Stimulated activated CD4-positive, alpha-beta T cell treated with anti-CD3 and anti-CD28 coated beads, Interleukin-15, amount 100 ng/mL, for 48 hours (primary cell): ENCODE data around the gene KRT4.
A peak's percentile ranks its signal among the peaks of the same experiment; 100 is the strongest.

ENCODE experiments used
- DNase-seq, 2 donors: peaks; one replicate each; pipeline ENCODE4 v3.0.0-alpha.2; 2020; ENCODE audit warnings: low read depth in 2 of 2

The KRT4 gene

DNA sequence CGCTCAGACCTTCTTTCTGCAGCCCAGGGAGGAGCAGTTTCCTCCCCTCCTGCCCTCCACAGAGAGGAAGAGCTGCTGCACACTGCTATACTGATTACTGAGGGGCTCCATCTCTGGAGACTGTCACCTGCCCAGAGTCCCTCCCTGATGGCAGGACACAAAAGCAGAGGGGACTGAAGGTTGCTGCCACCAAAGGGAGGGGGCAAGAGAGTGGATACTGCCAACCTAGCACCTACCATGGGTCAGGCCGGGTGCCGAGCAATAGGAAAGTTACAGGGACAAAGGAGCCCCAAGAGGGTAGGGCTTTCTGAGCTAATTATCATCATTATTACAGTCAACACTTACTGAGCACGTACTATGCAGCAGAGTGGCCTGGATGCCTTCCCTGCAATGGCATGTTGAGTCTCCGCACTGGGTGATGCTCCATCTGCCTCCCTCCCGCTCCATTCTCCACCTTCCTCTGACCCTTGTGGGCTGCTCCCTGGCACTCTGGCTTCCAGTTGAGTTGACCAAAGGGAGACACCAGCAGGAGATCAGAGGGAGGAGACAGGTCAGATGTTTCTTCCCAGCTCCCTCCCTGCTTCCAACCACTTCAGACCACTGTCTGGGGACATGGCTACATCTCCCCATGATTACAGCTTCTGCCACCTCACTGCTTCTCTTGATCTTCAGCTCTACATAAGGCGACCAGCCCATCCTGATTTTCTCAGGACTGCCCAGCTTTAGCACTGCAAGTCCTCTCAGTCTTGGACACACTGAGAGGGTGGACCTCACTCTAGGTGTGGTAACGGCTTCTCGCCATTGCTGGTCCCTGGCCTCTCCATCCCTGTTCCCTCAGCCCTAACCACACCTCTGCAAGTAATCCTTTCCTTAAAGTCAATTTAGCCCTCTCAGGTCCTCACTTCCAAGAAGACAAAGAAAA lies 22.8 kb upstream of the KRT4 start:
- DNase-seq: no peak

DNA sequence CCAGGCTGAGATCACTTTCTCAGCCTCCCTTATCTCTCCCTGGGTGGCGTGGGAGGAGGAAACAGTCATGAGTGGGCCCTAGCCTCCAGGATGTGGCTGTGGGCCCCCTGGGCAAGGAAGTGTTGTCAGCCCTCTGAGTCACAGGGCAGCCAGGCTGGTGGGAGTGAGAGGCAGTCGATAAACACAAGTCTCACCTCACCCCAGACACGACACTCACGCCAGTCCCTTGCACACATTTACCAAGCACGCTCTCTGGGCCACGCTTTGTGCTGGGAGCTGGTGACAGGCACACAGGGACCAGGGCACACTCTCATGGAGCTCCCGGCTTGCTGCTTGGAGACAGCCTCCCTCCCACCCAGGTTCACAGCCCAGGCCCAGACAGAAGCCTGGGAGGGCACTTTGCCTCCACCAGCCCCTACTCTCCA lies 22.1 kb upstream of the KRT4 start:
- peak; percentile 62 to 73 for DNase-seq

DNA sequence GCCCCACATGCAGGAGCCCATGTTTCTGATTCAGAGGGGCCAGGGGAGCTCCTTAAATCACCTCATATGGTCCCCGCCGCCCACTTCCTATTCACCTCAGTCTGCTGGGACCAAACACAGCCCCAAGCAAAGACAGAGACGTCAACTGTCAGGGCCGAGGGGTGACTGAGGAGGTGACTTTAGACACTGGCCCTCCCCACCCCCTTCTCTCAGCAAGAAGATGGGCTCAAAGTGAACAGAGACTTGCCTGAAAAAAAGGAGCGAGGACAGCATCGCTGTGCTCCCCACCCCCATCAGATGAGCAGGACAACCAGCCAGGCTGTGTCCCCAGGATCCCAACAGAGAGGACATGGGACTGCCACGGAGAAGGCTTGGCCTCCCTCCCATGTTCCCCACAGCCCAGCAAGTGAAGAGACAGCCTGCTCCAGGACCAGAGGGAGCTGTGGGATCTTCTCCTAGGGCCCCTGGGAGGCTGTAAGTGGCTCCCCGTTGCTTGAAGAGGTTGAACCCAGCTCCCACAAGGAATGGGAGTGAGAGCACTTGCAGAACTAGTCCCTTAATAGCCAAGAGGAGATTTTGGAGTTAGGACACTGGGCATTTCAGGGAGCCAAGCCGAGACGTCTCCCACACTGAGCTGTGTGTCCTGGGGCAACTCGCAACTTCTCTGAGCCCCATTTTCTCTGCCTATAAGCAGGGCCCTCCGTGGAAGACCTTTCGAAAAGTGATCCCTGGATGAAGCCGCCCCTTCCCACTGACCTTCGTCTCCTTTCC lies 21.5 kb upstream of the KRT4 start:
- no peak for DNase-seq

DNA sequence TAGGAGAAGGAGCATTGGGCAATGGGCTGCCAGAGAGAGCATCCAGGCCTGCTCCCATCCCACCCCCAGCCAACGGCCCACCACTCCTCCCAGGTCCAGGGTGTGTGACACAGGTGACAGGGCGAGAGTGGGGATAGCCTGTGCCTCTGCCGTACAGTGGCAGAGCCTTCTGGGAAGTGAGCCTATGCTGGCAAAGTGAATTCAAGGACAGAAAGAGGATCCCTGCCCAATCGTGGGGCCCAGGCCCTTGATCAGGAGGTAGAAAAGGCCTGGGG lies 20.7 kb upstream of the KRT4 start:
- no peak for DNase-seq

DNA sequence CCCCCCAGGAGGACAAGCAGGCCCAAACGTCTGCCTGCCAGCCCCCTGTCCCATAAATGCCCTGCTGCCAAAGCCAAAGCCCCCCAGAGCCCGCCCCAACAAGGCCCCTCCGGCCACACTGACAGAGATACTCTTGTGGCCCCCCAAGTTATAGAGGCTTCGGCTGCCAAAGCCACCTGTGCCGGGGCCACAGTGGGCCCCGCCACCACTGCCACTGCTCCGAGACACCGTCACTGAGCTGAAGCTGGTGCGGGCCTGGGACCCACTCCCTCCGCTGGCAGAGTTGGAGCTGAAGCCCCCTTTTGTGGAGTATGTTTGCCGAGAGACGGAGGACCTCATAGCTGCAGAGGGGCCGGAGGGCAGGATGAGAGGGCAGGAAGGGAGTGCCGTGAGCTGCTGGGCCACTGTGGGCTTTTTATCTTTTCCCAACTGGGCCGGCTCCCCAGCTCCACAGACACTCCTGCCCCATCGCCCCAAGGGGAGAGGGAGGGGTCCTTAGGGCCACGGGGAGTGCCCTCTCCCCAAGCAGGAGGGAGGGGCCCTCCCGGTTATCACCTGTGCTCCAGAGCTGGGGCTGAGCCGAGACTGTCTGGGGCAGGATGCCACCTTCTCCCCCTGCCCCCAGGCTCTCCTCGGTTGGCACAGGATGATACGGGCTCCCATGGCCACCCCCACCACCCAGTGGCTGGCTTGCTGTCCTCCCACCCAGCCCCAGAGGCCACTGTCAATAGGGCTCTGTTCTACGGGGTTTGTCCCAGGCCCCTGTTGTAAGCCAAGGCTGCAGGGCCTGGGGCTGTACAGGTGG lies 20.2 kb upstream of the KRT4 start, which contains the start of gene KRT79:
Gene KRT79, minus strand, starts transcription at position 390 of the 805 bp plus-strand sequence. Its CDS starts 51 bp downstream, at position 339.
- no peak for DNase-seq

DNA sequence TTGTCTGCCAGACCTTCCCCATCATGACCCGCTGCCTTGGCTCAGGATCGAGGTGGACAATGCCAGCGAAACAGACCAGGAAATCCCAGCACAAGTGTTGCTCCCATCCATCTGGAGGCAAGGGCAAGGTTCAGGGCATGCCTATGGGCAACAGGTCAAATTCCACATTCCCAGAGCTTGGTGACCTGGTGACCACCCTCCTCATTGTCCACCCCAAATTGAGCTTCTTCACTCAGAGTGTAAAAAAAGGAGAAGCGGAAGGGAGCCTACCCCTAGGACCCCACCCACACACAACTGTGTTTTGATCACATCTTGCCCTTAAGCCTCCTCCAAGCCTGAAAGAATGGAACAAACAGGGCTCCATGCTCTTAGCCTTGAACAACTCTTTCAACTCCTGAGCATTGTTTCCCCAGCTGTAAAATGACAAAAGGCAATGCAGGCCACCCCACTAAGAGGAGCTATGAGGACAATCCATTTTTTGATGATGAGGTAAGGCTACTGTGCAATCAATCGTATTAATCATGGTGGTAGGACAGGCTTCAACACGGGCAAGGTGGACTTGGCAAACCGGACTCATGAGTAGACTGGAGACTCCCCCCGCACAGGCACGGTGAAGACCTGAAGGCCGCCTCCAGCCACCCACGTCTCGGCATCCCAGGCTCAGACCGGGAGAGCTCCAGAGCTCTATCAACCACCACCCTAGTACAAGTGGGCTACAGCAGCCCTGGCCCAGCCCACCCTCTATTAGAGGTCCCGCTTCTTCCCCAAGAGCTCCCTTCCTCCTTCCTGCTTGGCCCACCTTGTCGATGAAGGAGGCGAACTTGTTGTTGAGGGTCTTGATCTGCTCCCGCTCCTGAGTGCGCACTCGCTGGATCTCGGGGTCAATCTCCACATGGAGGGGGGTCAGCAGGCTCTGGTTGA lies 19.3 kb upstream of the KRT4 start:
- DNase-seq: no peak

DNA sequence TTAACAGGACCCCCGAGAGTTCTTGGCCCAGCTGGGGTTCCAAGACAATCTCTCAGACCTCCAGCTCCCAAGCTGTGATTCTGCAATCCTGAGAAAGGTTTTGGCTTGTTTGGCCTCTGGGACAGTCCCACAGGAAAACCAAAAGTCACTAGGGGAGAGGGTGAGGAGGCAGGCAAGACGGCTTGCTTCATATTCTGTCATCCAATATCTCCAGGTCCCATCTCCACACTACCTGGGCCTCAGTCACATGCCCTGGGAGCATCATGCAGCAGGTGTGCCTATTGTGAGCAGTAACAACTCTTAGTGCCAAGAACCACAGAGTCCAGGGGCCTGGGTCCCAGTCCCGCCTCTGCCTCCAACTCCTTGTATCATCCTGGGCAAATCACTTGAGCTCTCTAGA lies 18.5 kb upstream of the KRT4 start:
- no peak for DNase-seq

DNA sequence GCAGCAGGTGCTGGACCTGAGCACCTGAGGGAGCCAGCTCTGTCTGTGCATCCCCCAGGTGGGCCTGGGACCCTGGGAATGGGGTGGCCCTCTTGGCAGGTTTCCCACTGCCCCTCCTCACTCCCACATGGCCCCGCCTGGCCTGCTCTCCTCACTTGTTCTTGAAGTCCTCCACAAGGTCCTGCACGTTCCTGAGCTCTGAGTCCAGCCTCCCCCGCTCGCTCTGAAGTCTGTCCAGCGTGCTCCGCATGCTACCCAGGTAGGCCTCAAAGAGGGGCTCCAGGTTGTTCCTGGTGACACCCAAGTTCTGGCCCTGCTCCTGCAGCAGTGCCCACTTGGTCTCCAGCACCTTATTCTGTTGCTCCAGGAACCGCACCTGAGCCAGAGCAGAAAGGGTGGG lies 17.3 kb upstream of the KRT4 start:
- no peak for DNase-seq

DNA sequence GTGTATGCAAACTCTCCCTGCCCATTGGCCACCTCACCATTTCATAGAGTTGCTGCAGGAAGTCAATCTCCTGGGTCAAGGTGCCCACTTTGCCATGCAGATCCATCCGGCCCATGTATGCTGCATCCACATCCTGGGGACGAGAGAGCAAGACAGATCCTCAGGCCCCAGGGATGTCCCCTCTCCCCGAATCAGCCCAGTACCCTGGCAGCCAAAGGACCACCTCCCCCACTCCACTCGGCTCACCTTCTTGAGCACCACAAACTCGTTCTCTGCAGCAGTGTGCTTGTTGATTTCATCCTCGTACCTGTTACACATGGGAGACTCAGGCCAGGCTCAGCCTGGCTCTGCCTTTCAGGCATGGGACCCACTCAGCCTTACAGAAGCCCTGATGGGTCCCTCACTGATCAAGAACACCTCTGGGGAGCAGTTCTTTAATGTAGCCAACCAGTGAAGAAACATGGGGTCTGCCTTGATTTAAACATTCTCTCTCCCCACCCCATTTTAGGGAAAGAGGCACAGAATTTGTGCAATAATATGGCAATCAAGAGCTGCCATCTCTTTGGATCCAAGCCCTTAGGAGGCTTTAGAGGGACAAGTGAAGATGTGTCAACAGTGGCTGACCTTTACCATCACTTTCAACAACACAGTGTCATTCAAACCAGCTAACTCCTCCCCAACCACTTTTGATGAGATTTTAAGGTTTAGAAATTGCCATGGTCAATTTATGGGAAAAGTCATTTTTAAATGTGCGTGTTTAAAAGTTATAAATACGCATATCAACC lies 16.3 kb upstream of the KRT4 start:
- no peak for DNase-seq

DNA sequence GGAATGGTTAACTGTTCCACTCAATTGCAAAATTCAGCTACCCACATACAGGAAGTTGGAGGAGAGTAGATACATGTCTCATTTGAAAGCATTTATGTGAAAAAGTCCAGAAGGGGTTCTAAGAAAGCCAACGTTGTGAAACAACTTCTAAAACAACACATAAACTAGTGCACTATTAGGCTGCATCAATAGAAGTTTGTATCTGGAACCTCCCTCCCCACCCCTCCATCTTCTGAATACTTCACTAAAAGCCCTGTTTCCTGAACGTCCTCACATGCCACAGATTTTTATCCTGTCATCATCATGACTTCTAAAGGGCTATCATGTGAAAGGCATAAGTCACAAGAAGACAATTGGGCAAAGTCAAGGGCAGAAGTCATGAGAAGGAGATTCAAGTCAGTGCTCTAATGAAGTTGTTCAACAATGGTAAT lies 14.7 kb upstream of the KRT4 start:
- no peak for DNase-seq

DNA sequence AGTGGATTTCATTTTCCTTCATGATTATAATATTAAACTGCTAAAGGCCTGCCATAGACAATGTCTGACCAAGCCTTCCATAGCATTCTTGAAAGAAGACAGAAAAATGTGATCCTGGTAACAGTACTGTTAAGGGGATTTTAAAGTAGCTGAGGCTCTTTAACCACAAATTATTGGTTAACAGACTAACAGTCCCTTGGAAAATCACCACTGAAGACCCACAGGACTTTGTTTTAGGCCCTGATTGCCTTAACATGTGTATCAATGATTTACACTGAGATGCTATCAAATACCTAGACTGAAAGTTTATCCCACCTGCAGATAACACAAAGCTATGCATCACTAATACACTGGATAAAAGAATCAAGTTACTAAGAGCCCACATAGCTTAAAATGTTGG lies 14.2 kb upstream of the KRT4 start:
- no peak for DNase-seq

DNA sequence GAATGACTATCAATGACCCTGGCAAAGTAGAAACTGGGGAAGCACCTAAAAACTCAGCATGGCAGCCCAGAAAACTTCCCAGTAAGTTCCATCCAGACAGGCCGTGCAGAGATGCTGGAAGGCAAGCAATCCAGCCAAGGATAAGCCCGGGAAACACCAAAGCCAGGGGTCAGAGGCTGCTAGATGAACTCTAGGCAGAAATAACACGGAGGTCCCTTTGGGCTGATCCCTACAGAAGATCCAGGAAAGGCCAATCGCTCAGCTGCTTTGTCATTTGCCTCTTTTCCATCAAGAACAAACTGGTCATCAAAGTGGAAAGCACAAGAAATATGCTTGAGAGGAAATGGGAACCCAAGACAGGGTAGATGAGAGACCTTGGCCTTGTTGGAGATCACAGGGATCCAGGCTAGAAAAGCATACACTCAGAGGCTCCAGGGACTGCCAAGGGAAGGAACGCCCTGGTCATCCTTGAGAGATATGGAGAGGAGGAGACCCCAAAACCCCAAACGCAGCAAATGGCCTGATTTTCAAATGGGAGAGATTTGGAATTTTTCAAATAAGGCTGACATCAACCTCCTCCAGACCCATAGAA lies 13.7 kb upstream of the KRT4 start:
- no peak for DNase-seq

DNA sequence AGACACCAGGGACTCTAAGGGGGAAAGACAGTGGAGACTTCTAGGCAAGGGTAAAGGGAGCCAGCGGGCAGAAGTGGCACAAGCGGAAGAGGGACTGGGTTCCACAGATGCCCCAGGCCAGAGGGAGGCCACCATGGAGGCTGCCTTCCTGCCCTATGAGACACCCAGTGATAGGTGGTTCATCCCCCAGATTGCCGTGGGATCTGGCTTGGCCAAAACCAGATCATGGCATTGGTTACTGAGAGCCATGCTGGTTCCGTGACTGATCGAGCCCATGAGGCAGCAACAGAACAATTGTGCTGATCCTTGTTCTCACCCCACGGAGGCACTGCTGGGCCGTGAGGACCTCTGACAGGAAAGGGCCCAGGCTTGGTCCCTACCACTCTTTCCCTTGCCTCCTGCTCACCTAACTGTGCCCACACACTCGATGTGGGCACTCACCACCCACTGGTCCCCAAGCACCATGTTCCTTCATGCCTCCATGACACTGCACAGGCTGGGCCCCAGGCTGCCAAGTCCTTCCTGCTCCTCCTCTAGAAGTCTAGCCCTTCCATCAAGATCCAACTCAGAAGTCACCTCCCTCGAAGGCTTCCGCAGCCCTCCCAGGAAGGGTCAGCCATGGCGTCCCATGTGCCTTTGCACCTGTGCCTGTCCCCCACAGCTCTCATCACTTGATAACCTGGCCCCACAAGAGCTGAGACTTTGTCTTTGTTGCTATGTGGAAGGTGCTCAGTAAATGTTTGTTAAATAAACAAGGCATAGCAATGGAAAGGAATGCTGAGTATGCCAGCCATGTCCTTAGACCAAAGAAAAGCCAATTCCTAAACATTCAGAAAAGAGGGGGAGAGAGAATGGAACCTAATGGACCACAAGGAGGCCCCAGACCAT lies 12.9 kb upstream of the KRT4 start:
- DNase-seq: no peak

DNA sequence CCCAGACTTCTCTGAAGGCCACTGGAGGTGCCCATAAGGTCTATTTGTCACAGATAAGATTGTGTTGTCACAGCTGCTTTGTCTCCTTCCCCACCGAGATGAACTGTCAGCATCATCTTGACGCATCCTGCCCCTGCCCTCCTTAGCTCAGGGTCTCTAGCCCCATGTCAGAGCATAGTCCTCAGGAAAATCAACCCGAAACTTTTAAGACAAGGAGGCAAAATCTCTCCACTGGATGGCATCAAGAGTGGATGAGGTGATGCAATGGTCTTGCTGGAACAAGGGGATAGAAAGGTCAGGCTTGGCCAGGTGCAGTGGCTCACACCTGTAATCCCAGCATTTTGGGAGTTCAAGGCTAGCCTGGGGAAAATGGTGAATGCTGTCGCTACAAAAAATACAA lies 12.0 kb upstream of the KRT4 start:
- no peak for DNase-seq

DNA sequence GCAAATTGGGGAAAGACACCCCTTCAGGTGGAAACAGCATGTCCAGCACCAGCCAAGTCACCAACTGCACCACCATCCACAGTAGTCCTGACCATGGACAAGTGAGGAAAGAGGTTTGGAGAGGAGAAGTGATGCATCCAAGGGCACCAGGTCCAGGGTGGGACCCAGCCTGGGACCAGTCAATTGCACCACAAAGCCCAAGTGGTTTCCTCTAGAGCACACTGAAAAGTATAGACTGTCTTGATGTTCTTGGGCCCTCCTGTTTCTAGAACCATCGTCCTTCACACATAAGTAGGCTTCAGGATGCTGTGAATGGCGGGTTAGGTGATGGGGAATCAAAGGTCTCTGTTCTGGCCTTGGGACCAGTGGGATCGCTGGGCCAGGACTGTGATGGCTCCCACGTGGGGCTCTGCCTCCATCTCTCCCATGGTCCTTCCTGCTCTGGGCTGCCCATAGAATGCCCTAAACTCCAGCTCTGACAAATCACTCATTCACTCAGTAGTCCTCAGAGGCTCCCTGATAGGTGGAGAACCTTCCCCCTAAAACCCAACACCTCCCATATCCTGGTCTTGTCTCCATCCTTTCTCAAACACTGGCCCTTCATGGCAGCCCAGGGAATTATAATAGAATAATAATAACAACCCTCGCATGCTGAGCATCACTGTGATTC lies 11.0 kb upstream of the KRT4 start:
- no peak for DNase-seq

DNA sequence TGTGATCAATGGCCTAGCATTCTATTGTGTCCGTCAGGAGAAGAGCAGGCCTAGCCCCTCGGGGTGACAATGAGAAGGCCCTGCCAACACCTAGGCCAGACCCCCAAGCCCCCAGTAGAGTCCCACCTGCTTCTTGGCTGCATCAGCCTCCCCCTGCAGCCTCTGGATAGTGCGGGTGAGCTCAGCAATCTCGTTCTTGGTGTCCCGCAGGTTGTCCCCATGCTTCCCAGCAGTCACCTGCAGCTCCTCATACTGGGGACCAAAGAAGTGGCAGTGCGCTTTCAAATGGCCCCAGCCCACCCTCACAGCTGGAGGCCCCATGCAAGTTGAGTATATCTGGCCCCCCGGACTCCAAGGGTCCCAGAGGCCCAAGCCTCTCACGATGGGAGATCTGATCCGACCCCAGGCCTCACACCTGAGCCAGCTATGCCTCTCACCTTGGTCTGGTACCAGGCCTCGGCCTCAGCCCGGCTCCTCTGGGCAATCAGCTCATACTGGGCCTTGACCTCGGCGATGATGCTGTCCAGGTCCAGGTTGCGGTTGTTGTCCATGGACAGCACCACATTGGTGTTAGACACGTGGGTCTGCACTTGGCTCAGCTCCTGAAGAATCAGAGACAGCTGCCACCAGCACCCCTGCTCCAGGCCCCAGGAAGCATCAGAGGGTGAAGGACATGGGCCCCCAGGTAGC lies 10.0 kb upstream of the KRT4 start:
- DNase-seq: no peak

DNA sequence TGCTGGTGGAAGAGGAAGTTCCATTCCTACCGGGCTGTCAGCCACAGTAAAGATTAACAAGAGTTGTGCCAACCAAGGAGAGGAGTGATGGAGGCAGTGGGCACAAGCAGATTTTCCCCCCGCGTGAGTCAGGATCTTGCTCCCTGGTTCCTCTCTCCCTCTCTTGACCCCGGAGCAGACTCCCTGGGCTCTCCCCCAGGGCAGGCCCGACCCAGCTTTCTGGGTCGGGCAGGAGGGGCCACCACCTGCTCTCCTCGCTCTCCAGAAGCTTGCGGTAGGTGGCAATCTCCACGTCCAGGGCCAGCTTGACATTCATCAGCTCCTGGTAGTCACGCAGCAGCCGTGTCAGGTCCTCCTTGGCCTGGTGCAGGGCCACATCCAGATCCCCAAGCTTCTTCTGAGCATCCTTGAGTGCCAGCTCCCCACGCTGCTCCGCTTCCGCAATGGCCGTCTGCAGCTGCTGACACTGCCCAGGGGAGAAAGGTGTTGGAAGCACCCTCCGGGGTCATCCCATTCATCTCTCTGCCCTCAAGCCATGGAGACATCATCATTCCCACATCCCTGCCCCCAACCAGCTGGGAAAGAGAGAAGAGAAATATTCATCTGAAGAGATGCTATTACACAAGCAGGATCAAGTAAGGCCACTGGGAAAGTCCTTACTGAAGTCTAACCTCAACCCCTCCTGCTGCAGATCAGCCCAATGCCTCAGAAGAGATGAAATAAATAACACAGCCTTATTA lies 9.0 kb upstream of the KRT4 start:
- no peak for DNase-seq
